Activated CD4-positive, alpha-beta T cell treated with anti-CD3 and anti-CD28 coated beads, Interleukin-2, amount 50 U/mL, for 1 hour (primary cell): ENCODE results near the gene CEACAM19.
A peak's percentile ranks its signal among the peaks of the same experiment; 100 is the strongest.
"Not testable (repeated sequence)": the region's sequence is repeated elsewhere in the genome, so short reads cannot be mapped to it uniquely, and the experiment has no call there.

Source experiments
- DNase-seq: peaks from one replicate; pipeline ENCODE4 v3.0.0-alpha.2; 2020

The CEACAM19 gene

GRCh38 chr19:44646049-44646416, 25.2 kb upstream of the CEACAM19 start:
- DNase-seq: no peak

- no peak for DNase-seq
Observed at GRCh38 chr19:44647144-44647543, 24.1 kb upstream of the CEACAM19 start.

GRCh38 chr19:44648631-44649251, 22.5 kb upstream of the CEACAM19 start:
- no peak for DNase-seq

GRCh38 chr19:44649578-44650145, 21.6 kb upstream of the CEACAM19 start:
- no peak for DNase-seq

- no peak for DNase-seq
Observed at GRCh38 chr19:44653343-44653742, 17.9 kb upstream of the CEACAM19 start.

GRCh38 chr19:44653977-44654774, 17.1 kb upstream of the CEACAM19 start:
- peak; percentile 69 for DNase-seq

GRCh38 chr19:44657211-44657921, 13.9 kb upstream of the CEACAM19 start:
- DNase-seq: peak; percentile 65

GRCh38 chr19:44658069-44658733, 13.1 kb upstream of the CEACAM19 start:
- DNase-seq: no peak

GRCh38 chr19:44660081-44660480, 11.2 kb upstream of the CEACAM19 start:
- no peak for DNase-seq

- no peak for DNase-seq
Observed at GRCh38 chr19:44661205-44661604, 10.1 kb upstream of the CEACAM19 start.

GRCh38 chr19:44661904-44662303, 9.4 kb upstream of the CEACAM19 start:
- DNase-seq: no peak

- no peak for DNase-seq
Observed at GRCh38 chr19:44662691-44663385, 8.4 kb upstream of the CEACAM19 start.

GRCh38 chr19:44663996-44664395, 7.3 kb upstream of the CEACAM19 start:
- DNase-seq: no peak

- DNase-seq: no peak
Observed at GRCh38 chr19:44664976-44665375, 6.3 kb upstream of the CEACAM19 start.

GRCh38 chr19:44666852-44667556, 4.3 kb upstream of the CEACAM19 start:
- no peak for DNase-seq

GRCh38 chr19:44668985-44669764, 2.1 kb upstream of the CEACAM19 start:
- DNase-seq: no peak

GRCh38 chr19:44670027-44670426, 1.3 kb upstream of the CEACAM19 start:
- not testable (repeated sequence) for DNase-seq

- no peak for DNase-seq
Observed at GRCh38 chr19:44672226-44672625, 944 bp downstream of the CEACAM19 start.

GRCh38 chr19:44673510-44673909, 2.2 kb downstream of the CEACAM19 start:
- no peak for DNase-seq

- DNase-seq: no peak
Observed at GRCh38 chr19:44675521-44675920, 4.2 kb downstream of the CEACAM19 start.
